GM18502 (cell line): Measurements from ENCODE around the gene SHKBP1.
A peak's percentile ranks its signal among the peaks of the same experiment; 100 is the strongest.
"Not testable (repeated sequence)": the region's sequence is repeated elsewhere in the genome, so short reads cannot be mapped to it uniquely, and the experiment has no call there.

Experiments
- ATAC-seq: cut with Tn5 transposase; IDR thresholded peaks from one replicate; pipeline ENCODE4 v1.9.1; 2021; ENCODE audit warnings: mild to moderate bottlenecking; ENCODE audit not compliant: unreplicated experiment, poor library complexity

The SHKBP1 gene

GRCh38 chr19:40576585-40577451, at the start of gene SHKBP1:
SHKBP1 (plus strand) TSS chr19:40576873; CDS start chr19:40576900, 27 bp downstream.
- ATAC-seq, result peak; percentile 89

GRCh38 chr19:40528078-40528477, 48.6 kb upstream of the SHKBP1 start:
- ATAC-seq, result no peak

GRCh38 chr19:40528533-40529092, 48.1 kb upstream of the SHKBP1 start:
- ATAC-seq, result no peak

GRCh38 chr19:40529093-40529954, 47.3 kb upstream of the SHKBP1 start:
- ATAC-seq, result no peak

- no peak for ATAC-seq
Measured at GRCh38 chr19:40530091-40530901, 46.4 kb upstream of the SHKBP1 start.

- no peak for ATAC-seq
Measured at GRCh38 chr19:40533508-40533907, 43.2 kb upstream of the SHKBP1 start.

GRCh38 chr19:40534148-40534547, 42.5 kb upstream of the SHKBP1 start:
- no peak for ATAC-seq

GRCh38 chr19:40539070-40539469, 37.6 kb upstream of the SHKBP1 start:
- no peak for ATAC-seq

GRCh38 chr19:40542202-40542859, 34.3 kb upstream of the SHKBP1 start:
- no peak for ATAC-seq

GRCh38 chr19:40543029-40543597, 33.6 kb upstream of the SHKBP1 start:
- ATAC-seq, result no peak

GRCh38 chr19:40546153-40546841, 30.4 kb upstream of the SHKBP1 start:
- ATAC-seq, result not testable (repeated sequence)

- ATAC-seq, result not testable (repeated sequence)
Measured at GRCh38 chr19:40547190-40547589, 29.5 kb upstream of the SHKBP1 start.

- no peak for ATAC-seq
Measured at GRCh38 chr19:40547836-40548235, 28.8 kb upstream of the SHKBP1 start.

GRCh38 chr19:40549007-40549708, 27.5 kb upstream of the SHKBP1 start:
- no peak for ATAC-seq

- ATAC-seq, result no peak
Measured at GRCh38 chr19:40550951-40551350, 25.7 kb upstream of the SHKBP1 start.

- no peak for ATAC-seq
Measured at GRCh38 chr19:40552848-40553247, 23.8 kb upstream of the SHKBP1 start.

GRCh38 chr19:40553885-40554857, 22.5 kb upstream of the SHKBP1 start:
- no peak for ATAC-seq
